ENCODE data around the gene RPH3AL.

The RPH3AL gene

GRCh38 chr17:233473-233941 lies 119.1 kb downstream of the RPH3AL start:
- H3K4me3 ChIP-seq (ENCODE audit: insufficient read depth, low read depth, low read length, poor library complexity, severe bottlenecking): no peak overlapping the region
- DNase-seq: no peak
- no peaks in the 10 kb centered on the region for H3K4me1 ChIP-seq (ENCODE audit: control insufficient read depth, insufficient read depth, low read length, poor library complexity, severe bottlenecking)
- H3K27ac ChIP-seq (ENCODE audit: insufficient read depth, low read length, poor library complexity, severe bottlenecking): no peak overlapping the region
- H3K27me3 ChIP-seq (replicated peaks; ENCODE audit: control insufficient read depth, insufficient read depth, low read length, poor library complexity, severe bottlenecking): no peaks in the 10 kb centered on the region
- no peaks in the 10 kb centered on the region for H3K36me3 ChIP-seq (ENCODE audit: control insufficient read depth, insufficient read depth, low read length)
- H3K9me3 ChIP-seq (ENCODE audit: control insufficient read depth, low read length): no peaks in the 10 kb centered on the region

DNA sequence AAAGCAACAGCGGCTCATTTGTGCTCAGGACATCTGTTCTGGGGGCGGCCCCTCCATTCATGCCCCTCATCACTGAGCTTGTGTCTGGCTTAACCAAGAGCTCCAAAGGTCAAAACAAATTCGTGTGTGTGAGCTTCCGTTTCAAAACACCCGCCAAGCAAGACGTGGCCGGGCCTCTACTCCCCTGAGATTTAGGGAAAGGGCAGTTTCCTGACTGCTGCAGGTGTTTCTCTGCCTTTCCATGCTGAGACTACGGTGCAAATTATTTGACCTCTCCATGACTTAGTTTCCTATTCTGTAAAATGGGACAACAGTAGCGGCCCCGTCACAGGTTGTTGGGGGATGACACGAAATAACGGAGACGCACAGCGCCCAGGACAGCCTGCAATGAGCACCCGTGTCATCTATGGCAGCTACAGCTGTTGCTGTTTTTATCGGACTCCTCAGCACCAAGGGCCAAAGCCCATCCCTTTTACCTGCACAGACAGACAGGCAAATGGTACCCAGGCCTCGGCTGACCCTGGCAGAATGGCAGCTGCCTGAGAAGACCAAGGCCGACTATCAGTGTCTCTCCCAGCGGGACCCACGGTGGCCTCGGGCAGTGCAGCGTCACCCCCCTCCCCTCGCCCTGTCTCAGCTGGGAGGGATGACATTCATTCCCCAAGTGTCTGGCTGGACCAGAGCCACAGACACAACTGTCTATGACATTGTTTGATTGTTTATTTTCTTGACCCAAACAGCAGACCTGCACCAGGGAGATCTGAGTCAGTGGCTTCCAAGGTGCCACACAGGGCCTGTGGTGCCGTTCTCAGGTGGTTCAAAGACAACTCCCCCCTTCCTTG lies 120.4 kb downstream of the RPH3AL start:
- no peak for DNase-seq
- Histone ChIP-seq H3K4me1 (ENCODE audit: control insufficient read depth, insufficient read depth, low read length, poor library complexity, severe bottlenecking) (no peaks in the 10 kb centered on the region), H3K9me3 (ENCODE audit: control insufficient read depth, low read length) (no peaks in the 10 kb centered on the region), H3K27me3 (replicated peaks; ENCODE audit: control insufficient read depth, insufficient read depth, low read length, poor library complexity, severe bottlenecking) (no peaks in the 10 kb centered on the region), H3K4me3 (ENCODE audit: insufficient read depth, low read depth, low read length, poor library complexity, severe bottlenecking) (no peak overlapping the region), H3K36me3 (ENCODE audit: control insufficient read depth, insufficient read depth, low read length) (no peaks in the 10 kb centered on the region), H3K27ac (ENCODE audit: insufficient read depth, low read length, poor library complexity, severe bottlenecking) (no peak overlapping the region)

DNA sequence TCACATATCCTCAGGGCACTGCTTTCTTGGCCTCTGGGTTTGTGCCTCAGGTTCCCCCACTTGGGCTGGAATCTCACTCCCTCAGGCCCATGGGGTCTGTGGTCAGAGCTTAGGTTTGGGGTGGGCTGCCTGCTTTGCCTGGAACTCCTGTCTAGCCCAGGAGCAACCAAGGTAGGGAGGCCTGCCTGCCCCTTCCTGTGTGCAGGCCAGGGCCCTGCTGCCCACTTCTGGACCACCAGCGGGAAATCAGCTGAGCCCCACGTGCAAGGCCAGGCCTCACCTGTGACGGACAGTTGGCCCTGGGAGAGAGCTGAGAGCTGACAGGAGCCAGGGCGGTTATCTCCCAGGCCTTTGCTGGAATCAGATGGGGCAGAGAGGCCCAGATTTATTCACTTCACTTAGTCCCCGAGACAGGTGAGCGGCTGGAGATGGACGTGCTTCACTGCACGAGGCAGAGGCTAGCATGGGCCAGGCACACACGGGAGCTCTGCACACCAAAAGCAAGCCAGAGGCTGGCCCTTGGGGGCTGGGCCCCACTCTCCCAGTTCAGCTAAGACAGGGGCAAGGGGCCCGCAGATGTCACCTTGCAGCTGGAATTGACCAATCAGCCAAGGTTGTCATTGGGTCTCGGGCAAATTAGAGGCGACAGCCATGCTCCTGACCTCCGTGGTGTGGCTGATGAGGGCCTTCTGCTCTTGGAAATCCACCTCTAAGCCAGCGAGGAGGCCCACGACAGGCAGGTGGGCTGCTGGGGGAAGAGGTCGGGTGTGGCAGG lies 121.2 kb downstream of the RPH3AL start:
- no peaks in the 10 kb centered on the region for H3K27me3 ChIP-seq (replicated peaks; ENCODE audit: control insufficient read depth, insufficient read depth, low read length, poor library complexity, severe bottlenecking)
- no peaks in the 10 kb centered on the region for H3K9me3 ChIP-seq (ENCODE audit: control insufficient read depth, low read length)
- H3K27ac ChIP-seq (ENCODE audit: insufficient read depth, low read length, poor library complexity, severe bottlenecking): no peak overlapping the region
- no peak for DNase-seq
- no peak overlapping the region for H3K4me3 ChIP-seq (ENCODE audit: insufficient read depth, low read depth, low read length, poor library complexity, severe bottlenecking)
- H3K4me1 ChIP-seq (ENCODE audit: control insufficient read depth, insufficient read depth, low read length, poor library complexity, severe bottlenecking): no peaks in the 10 kb centered on the region
- H3K36me3 ChIP-seq (ENCODE audit: control insufficient read depth, insufficient read depth, low read length): no peaks in the 10 kb centered on the region

- H3K4me1 ChIP-seq (ENCODE audit: control insufficient read depth, insufficient read depth, low read length, poor library complexity, severe bottlenecking): no peaks in the 10 kb centered on the region
- H3K9me3 ChIP-seq (ENCODE audit: control insufficient read depth, low read length): no peaks in the 10 kb centered on the region
- no peaks in the 10 kb centered on the region for H3K36me3 ChIP-seq (ENCODE audit: control insufficient read depth, insufficient read depth, low read length)
- DNase-seq: no peak
- H3K4me3 ChIP-seq (ENCODE audit: insufficient read depth, low read depth, low read length, poor library complexity, severe bottlenecking): no peak overlapping the region
- no peaks in the 10 kb centered on the region for H3K27me3 ChIP-seq (replicated peaks; ENCODE audit: control insufficient read depth, insufficient read depth, low read length, poor library complexity, severe bottlenecking)
- no peak overlapping the region for H3K27ac ChIP-seq (ENCODE audit: insufficient read depth, low read length, poor library complexity, severe bottlenecking)
These were observed 122.2 kb downstream of the RPH3AL start for GRCh38 chr17:230395-230770.

GRCh38 chr17:229709-230394 lies 122.8 kb downstream of the RPH3AL start:
- Histone ChIP-seq H3K36me3 (ENCODE audit: control insufficient read depth, insufficient read depth, low read length) (no peaks in the 10 kb centered on the region), H3K27ac (ENCODE audit: insufficient read depth, low read length, poor library complexity, severe bottlenecking) (no peak overlapping the region), H3K4me3 (ENCODE audit: insufficient read depth, low read depth, low read length, poor library complexity, severe bottlenecking) (no peak overlapping the region), H3K27me3 (replicated peaks; ENCODE audit: control insufficient read depth, insufficient read depth, low read length, poor library complexity, severe bottlenecking) (no peaks in the 10 kb centered on the region), H3K4me1 (ENCODE audit: control insufficient read depth, insufficient read depth, low read length, poor library complexity, severe bottlenecking) (no peaks in the 10 kb centered on the region), H3K9me3 (ENCODE audit: control insufficient read depth, low read length) (no peaks in the 10 kb centered on the region)
- no peak for DNase-seq

- Histone ChIP-seq H3K4me1 (ENCODE audit: control insufficient read depth, insufficient read depth, low read length, poor library complexity, severe bottlenecking) (no peaks in the 10 kb centered on the region), H3K4me3 (ENCODE audit: insufficient read depth, low read depth, low read length, poor library complexity, severe bottlenecking) (no peak overlapping the region), H3K9me3 (ENCODE audit: control insufficient read depth, low read length) (no peaks in the 10 kb centered on the region), H3K27ac (ENCODE audit: insufficient read depth, low read length, poor library complexity, severe bottlenecking) (no peak overlapping the region), H3K36me3 (ENCODE audit: control insufficient read depth, insufficient read depth, low read length) (no peaks in the 10 kb centered on the region), H3K27me3 (replicated peaks; ENCODE audit: control insufficient read depth, insufficient read depth, low read length, poor library complexity, severe bottlenecking) (no peaks in the 10 kb centered on the region)
- DNase-seq: no peak
These were observed 123.5 kb downstream of the RPH3AL start for GRCh38 chr17:228951-229708.

GRCh38 chr17:227946-228615 lies 124.5 kb downstream of the RPH3AL start:
- H3K4me1 ChIP-seq (ENCODE audit: control insufficient read depth, insufficient read depth, low read length, poor library complexity, severe bottlenecking): no peaks in the 10 kb centered on the region
- no peak for DNase-seq
- no peaks in the 10 kb centered on the region for H3K27me3 ChIP-seq (replicated peaks; ENCODE audit: control insufficient read depth, insufficient read depth, low read length, poor library complexity, severe bottlenecking)
- H3K9me3 ChIP-seq (ENCODE audit: control insufficient read depth, low read length): no peaks in the 10 kb centered on the region
- no peak overlapping the region for H3K27ac ChIP-seq (ENCODE audit: insufficient read depth, low read length, poor library complexity, severe bottlenecking)
- no peak overlapping the region for H3K4me3 ChIP-seq (ENCODE audit: insufficient read depth, low read depth, low read length, poor library complexity, severe bottlenecking)
- no peaks in the 10 kb centered on the region for H3K36me3 ChIP-seq (ENCODE audit: control insufficient read depth, insufficient read depth, low read length)

GRCh38 chr17:227078-227945 lies 125.3 kb downstream of the RPH3AL start:
- H3K36me3 ChIP-seq (ENCODE audit: control insufficient read depth, insufficient read depth, low read length): no peaks in the 10 kb centered on the region
- no peaks in the 10 kb centered on the region for H3K27me3 ChIP-seq (replicated peaks; ENCODE audit: control insufficient read depth, insufficient read depth, low read length, poor library complexity, severe bottlenecking)
- H3K4me1 ChIP-seq (ENCODE audit: control insufficient read depth, insufficient read depth, low read length, poor library complexity, severe bottlenecking): no peaks in the 10 kb centered on the region
- H3K27ac ChIP-seq (ENCODE audit: insufficient read depth, low read length, poor library complexity, severe bottlenecking): no peak overlapping the region
- no peak for DNase-seq
- no peaks in the 10 kb centered on the region for H3K9me3 ChIP-seq (ENCODE audit: control insufficient read depth, low read length)
- H3K4me3 ChIP-seq (ENCODE audit: insufficient read depth, low read depth, low read length, poor library complexity, severe bottlenecking): no peak overlapping the region
